GM13976 (cell line): ENCODE results near the gene TAF8.

ENCODE experiments used
- DNase-seq: peaks from one replicate; pipeline ENCODE4 v3.0.0; 2012; ENCODE audit warnings: low spot score
- CTCF ChIP-seq: IDR thresholded peaks from 2 replicates; pipeline ENCODE4 v1.5.1; 2012; ENCODE audit warnings: borderline replicate concordance, mild to moderate bottlenecking; ENCODE audit not compliant: insufficient read depth; ENCODE audit errors: extremely low read depth, missing control alignments, control extremely low read depth
- in situ Hi-C: fragments of 300-500 bp; cut with MboI; formaldehyde crosslinking; loops from one replicate; pipeline ENCODE4 v1.12.0; 2022; ENCODE audit warnings: low sequenced_read_pairs, mixed read lengths, inconsistent platforms; ENCODE audit not compliant: unreplicated experiment

TAF8 gene

GRCh38 chr6:42066156-42066675, 15.9 kb downstream of the TAF8 start:
- no peak for TF ChIP-seq CTCF
- in situ Hi-C loops = no loop called here
- DNase-seq = no peak

GRCh38 chr6:42068173-42068572, 17.8 kb downstream of the TAF8 start:
- no peak for TF ChIP-seq CTCF
- in situ Hi-C loops = no loop called here
- no peak for DNase-seq

GRCh38 chr6:42068872-42069522, 18.7 kb downstream of the TAF8 start:
- no peak for DNase-seq
- TF ChIP-seq CTCF = no peak
- in situ Hi-C loops = no loop called here

- DNase-seq = no peak
- no peak for TF ChIP-seq CTCF
- in situ Hi-C loops = no loop called here
Measured at GRCh38 chr6:42071881-42072583, 21.7 kb downstream of the TAF8 start.

- in situ Hi-C loops = no loop called here
- DNase-seq = no peak
Measured at GRCh38 chr6:42073287-42073686, 23.0 kb downstream of the TAF8 start.

More at GRCh38 chr6:42073287-42073686, 23.0 kb downstream of the TAF8 start:
- no peak for TF ChIP-seq CTCF
